Activated T-cell treated with anti-CD3 and anti-CD28 coated beads for 4 hours (primary cell): ENCODE measurements around the gene RNF169.

Experiments used
- DNase-seq: peaks from one replicate; pipeline ENCODE4 v3.0.0-alpha.2; 2020

Gene RNF169

GRCh38 chr11:74748211-74749126 is at the start of gene RNF169:
TSS of gene RNF169 (plus strand) at chr11:74748849. CDS start at chr11:74748881, 32 bp downstream.
- DNase-seq = peak; percentile 82

GRCh38 chr11:74699615-74700396 is 48.8 kb upstream of the RNF169 start:
- no peak for DNase-seq

DNA sequence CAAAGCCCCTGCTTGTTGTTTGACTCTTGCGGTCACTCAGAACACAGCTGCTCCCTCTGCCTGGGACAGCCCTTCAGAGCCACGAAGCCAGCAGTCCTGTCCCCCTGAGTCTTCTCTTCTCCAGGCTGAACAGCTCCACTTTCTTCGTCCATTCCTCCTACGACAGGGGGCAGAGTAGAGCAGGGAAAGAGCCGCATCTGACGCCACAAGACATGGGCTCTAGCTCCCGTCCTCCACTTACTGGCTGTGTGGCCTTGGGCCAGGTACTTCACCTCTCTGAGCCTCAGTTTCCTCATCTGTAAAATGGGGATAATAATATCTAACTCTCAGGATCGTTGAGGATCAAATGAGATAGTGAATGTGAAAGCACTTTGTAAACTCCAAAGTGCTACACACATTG is 47.3 kb upstream of the RNF169 start:
- no peak for DNase-seq

DNA sequence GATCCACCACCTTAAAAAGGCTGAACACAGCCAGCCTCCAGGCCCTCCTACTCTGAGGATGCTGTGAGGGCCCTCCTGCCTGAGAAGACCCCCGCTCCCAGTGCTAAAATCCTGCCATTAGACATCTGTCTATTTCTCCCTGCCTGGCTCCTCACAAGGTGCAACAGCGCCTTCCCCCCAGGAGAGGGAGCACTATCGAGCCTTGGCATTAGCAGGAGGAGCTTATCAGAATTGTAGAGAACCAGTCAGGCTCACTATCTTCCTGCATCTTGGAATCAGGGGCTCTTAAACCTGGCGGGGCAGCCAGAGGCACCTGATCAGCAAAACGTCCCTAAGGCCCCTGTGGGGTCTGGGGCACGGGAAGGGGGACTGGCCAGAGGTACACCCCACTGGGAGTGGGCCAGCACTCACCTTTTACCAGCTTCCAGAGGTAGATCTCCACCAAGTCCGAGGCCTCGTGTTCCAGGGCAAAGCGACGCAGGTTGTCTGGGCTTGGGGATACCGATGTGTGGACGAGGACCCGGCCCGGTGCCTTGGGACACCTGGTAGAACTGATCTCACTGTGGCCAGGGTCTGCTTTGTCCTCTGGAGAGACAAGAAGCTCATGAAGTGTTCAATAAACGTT is 46.2 kb upstream of the RNF169 start:
- peak; percentile 48 for DNase-seq

DNA sequence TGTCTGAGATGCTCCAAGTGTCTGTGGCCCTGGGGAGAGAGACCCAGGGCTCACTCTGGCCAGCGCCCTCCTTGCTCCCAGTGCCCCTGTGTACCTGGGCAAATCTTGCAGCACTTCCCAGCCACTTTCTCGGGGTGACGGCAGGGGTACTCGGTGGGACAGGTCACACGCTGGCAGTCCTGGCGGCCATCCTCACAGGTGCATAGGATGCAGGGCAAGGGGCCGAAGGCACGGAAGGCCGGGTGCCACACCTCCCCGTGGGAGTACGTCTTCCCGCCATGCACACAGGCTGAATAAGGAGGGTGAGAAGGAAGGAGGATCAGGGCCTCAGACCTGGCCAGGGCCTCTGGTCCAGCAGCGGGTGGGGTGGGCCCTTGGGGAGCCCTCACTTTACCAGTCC is 45.4 kb upstream of the RNF169 start:
- DNase-seq = no peak

GRCh38 chr11:74707182-74707581 is 41.5 kb upstream of the RNF169 start:
- DNase-seq = no peak

DNA sequence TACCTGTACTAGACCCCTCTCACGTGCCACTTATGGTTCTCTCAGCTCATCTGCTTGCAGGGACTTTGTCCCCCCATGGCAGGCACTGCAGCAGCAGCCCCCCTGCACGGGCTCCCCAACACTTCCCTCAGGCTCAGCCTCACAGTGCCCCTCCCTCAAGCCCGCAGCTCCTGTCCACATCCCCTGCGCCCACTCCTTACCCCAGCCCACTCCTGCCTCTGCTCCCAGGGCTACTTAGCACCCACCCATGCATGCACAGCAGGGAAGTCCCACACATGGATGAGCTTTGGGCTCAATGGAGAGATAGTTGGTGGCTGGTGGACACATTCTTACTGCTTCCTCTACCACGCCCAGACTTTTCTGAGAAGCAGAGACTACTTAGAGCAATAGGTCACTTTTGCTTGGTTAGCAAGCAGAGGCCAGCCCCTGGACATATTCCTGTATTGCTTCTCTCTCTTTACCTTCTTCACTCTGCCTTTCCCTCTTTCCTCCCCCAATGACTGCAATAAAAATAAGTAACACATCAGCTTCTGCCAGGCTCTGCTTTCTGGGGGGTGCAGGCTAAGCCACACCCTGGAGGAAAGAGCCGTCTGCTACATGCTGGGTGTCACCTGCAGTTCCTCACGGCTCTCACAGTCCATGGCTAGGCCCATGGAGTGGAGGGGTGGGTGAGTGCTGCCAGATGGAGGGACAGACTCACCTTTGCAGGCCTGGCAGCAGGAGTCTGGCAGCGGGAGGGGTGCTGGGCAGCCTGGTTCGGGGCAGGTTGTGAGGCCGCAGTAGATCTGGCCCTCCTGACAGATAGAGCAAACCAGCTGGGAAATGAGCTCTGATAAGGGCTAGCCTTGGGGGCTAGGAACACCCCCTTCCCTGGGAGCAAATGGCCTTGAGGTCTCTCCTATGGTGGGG is 40.8 kb upstream of the RNF169 start:
- DNase-seq = no peak

GRCh38 chr11:74709175-74709574 is 39.5 kb upstream of the RNF169 start:
- no peak for DNase-seq

DNA sequence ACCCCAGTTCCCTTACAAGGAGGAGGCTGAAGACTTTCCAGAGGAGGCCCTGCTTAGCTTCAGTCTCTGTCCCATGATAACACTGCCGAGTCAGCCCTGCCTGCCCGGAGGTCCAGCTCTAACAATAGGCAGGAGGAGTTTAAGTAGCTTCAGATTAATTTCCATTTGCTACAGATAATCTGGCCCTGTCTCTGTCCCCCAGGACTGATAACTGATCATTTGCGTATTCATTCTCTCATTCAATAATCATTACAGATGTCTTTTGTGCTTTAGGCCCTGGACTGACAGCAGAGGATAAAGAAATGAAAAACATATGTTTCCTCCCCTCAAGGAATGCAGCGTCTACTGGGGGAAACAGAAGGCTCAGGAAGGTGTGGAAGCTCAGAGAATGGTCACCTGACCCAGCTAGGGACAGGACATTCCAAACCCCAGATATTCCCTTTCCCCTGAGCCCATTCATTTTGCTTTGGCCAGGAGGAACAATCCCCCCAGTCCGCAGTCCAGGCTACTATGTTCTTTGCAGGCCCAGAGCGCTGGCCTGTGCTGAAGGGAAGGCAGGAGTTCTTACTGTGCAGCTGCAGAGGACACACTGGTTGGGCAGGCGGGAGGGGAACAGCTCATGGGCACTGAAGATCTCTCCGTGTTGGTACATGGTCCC is 38.2 kb upstream of the RNF169 start:
- no peak for DNase-seq

DNA sequence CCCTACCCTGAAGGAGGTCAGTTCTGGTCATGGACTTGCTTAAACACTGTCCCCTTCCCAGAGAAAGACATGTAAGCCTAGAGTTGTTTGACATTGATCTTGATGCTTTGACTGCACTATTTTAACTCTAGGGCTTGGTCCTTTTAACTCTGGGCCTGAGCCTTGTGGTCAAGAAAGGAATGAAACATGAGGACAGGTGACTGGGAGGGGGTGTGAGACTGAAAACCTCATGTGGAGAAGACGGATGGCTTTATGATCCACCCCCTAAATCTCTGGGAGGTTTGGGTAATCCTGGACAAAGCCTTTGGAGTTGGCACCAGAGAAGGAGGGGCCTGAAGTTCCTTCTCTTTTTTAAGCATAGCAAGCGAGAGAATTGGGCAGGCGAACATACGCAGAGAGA is 35.0 kb upstream of the RNF169 start:
- DNase-seq = no peak

- DNase-seq = no peak
Measured at GRCh38 chr11:74714904-74715303, 33.7 kb upstream of the RNF169 start.

DNA sequence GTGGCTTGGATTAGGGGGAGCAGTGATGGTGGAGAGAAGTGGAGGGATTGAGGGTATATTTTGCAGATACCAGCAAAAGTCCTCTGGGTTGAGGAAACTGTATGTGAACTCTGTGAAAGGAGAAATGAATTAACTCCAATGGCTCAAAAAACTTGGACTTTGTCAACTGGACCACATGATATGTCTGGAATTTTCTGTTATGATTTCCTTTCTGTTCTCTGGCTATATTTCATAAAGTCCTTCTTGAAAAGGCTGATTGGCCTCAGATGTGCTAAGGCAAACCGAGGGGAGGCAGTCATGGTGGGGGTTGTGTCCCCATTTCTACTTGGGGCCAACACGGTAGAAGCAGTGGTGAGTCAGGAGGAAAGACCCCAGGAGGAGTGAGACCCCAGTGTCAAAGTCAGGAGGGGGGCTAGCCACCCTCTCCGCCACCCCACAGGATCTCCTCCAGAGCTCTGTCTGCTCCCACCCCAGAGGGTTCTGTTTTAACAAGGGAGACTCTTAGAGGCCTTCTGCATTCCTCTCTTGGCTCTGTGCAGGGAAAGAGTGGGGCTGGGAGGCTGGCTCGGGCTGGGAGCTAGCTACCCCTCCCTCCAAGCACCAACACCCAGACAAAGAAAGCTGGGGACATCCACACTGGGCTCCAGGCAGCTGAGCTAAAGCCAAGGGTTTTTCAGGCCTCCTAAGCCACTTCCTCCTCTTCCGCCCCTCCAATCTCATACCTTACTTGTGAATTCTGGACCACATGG is 31.3 kb upstream of the RNF169 start:
- no peak for DNase-seq

- no peak for DNase-seq
Measured at GRCh38 chr11:74719011-74719410, 29.6 kb upstream of the RNF169 start.

GRCh38 chr11:74720596-74721478 is 27.8 kb upstream of the RNF169 start:
- no peak for DNase-seq

DNA sequence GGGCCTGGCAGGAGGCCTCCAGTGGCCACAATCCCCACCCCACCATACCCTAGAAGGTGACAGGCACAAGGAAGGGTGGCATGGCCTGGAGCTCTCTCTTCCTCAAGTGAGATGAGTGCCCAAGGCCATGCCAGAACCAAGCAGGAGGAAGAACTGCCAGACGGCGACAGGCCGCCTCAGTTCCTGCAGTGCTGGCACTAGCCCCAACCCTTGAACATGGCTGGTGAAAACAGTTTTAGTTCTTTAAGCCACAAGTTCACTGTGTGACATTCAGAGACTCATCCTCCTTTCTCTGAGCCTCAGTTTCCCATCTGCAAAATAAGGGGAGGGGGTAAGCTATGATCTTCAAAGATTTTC is 27.2 kb upstream of the RNF169 start:
- no peak for DNase-seq

DNA sequence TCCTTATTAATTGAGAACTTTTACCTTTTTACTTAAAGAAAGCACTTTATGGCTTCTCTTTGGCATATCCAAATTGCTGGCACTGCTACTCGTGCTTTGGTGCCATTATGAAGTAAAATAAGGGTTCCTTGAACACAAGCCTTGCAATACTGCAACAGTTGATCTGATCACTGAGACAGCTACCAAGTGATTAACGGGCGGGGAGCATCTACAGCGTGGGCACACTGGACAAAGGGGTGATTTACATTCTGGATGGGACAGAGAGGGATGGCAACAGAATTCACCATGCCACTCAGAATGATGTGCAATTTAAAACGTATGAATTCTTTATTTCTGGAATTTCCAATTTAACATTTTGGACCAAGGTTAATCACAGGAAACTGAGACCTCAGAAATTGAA is 25.1 kb upstream of the RNF169 start:
- DNase-seq = no peak

DNA sequence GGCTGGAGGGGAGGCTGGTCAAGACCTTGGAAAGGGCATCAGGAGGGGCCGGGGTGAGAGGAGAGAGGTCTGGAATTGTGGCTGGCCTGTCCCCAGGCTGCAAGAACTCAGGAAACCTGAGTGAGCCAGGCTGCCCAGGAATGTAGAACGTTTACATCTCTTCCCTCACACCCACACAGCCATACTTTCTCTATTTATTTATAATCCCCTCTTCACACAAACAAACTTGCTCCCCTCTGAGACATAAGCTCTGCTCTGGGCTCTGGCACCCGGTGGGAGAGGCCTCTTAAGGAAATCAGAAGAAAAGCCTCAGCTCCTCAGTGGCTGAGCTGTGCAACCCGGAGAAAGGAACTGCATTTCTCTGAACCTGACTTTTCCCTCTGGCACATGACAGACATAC is 22.9 kb upstream of the RNF169 start:
- no peak for DNase-seq

- peak; percentile 39 for DNase-seq
Measured at GRCh38 chr11:74726547-74727182, 22.0 kb upstream of the RNF169 start.

GRCh38 chr11:74729397-74729796 is 19.3 kb upstream of the RNF169 start:
- no peak for DNase-seq
